Measurements from ENCODE around the gene METTL9. TPM values are rescaled to one million over a fixed set of nuclear protein-coding genes. Genes with fewer than 3 reads are reported as not detected.
A peak's percentile ranks its signal among the peaks of the same experiment; 100 is the strongest.

Gene METTL9
- total RNA-seq, 1 donor from 2014 or later: 221 TPM

DNA sequence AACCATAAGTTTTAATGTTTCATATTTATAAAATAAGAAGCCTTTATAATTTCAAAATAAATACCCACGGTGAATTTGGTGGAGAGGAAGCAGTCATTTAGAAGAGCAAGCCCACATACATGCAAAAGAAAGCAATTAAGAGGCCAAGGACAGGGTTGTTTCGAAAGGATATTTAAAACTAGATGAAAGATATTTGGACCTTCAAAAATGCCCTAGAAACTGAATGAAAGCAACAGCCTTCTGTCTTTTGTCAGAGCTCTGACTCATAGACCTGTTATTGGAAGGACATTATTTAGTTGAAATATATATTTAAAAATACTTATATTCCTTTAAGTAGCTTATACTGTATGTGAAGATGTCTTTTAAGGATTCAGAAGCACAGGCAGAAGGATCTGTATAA, 8.6 kb upstream of the METTL9 start:
- no peak overlapping the region for H3K27ac Mint-ChIP-seq (ENCODE audit: unreplicated experiment)
- no peaks in the 10 kb centered on the region for H3K9me3 Mint-ChIP-seq (ENCODE audit: unreplicated experiment)
- DNase-seq (ENCODE audit: low spot score): no peak
- H3K36me3 Mint-ChIP-seq (ENCODE audit: low read depth, unreplicated experiment): no peaks in the 10 kb centered on the region
- H3K27me3 Mint-ChIP-seq (ENCODE audit: unreplicated experiment): no peaks in the 10 kb centered on the region
- no peak overlapping the region for H3K4me3 Mint-ChIP-seq (ENCODE audit: unreplicated experiment)
- TF ChIP-seq, protein P1, sequence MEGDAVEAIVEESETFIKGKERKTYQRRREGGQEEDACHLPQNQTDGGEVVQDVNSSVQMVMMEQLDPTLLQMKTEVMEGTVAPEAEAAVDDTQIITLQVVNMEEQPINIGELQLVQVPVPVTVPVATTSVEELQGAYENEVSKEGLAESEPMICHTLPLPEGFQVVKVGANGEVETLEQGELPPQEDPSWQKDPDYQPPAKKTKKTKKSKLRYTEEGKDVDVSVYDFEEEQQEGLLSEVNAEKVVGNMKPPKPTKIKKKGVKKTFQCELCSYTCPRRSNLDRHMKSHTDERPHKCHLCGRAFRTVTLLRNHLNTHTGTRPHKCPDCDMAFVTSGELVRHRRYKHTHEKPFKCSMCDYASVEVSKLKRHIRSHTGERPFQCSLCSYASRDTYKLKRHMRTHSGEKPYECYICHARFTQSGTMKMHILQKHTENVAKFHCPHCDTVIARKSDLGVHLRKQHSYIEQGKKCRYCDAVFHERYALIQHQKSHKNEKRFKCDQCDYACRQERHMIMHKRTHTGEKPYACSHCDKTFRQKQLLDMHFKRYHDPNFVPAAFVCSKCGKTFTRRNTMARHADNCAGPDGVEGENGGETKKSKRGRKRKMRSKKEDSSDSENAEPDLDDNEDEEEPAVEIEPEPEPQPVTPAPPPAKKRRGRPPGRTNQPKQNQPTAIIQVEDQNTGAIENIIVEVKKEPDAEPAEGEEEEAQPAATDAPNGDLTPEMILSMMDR (IDR thresholded peaks at IDR 0.05; ENCODE audit: unreplicated experiment): no peak
- H3K4me1 Mint-ChIP-seq (ENCODE audit: unreplicated experiment): peaks cover 10% of the 10 kb centered on the region

DNA sequence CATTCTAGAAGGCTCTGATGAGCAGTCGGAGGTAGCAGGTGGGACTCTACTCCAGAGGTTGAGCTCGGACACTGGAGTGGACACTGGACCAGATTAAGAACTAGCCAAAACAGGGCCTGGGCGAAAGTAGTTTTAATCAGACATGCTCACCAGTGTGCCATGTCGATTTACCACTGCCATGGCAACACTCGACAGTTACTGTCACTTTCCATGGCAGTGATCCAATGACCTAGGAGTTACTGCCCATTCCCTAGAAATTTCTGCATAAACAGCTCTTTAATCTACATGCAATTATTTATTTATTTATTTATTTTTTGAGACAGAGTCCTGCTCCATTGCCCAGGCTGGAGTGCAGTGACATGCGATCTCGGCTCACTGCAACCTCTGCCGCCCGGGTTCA, 7.2 kb upstream of the METTL9 start:
- Mint-ChIP-seq H3K4me3 (ENCODE audit: unreplicated experiment) (no peak overlapping the region), H3K9me3 (ENCODE audit: unreplicated experiment) (no peaks in the 10 kb centered on the region), H3K36me3 (ENCODE audit: low read depth, unreplicated experiment) (no peaks in the 10 kb centered on the region), H3K27ac (ENCODE audit: unreplicated experiment) (no peak overlapping the region), H3K4me1 (ENCODE audit: unreplicated experiment) (peaks cover 13% of the 10 kb centered on the region), H3K27me3 (ENCODE audit: unreplicated experiment) (peaks cover 2% of the 10 kb centered on the region)
- TF ChIP-seq, protein P1 (IDR thresholded peaks at IDR 0.05; ENCODE audit: unreplicated experiment): no peak
- DNase-seq (ENCODE audit: low spot score): no peak

GRCh38 chr16:21593530-21594289, 5.7 kb upstream of the METTL9 start:
- Mint-ChIP-seq H3K27ac (ENCODE audit: unreplicated experiment) (no peak overlapping the region), H3K36me3 (ENCODE audit: low read depth, unreplicated experiment) (no peaks in the 10 kb centered on the region), H3K27me3 (ENCODE audit: unreplicated experiment) (peaks cover 2% of the 10 kb centered on the region), H3K9me3 (ENCODE audit: unreplicated experiment) (no peaks in the 10 kb centered on the region), H3K4me3 (ENCODE audit: unreplicated experiment) (no peak overlapping the region), H3K4me1 (ENCODE audit: unreplicated experiment) (peaks cover 22% of the 10 kb centered on the region)
- TF ChIP-seq, protein P1 (IDR thresholded peaks at IDR 0.05; ENCODE audit: unreplicated experiment): no peak
- no peak for DNase-seq (ENCODE audit: low spot score)

DNA sequence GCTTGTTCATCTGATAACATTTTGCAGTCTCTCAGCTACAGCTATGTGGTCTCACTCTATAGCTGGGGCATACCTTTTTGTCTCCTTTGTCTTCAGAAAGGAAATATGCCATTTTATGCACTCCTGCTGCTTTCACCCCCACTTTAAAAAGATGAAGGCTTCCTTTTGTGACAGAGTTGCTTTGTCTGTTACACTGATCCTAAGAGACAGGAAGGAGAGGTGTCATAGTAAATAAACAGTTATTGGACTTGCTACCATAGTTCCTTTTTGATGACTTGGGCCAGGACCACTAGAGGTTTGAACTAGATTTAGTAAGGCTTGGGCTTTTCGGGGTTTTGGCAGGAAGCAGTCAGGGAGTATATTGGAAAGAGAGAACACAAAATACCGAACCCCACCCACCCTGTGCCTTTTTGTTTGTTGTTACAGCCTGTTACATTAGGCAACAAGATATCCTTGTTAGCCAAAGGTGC, 1.8 kb upstream of the METTL9 start:
- TF ChIP-seq, protein P1 (IDR thresholded peaks at IDR 0.05; ENCODE audit: unreplicated experiment): no peak
- Mint-ChIP-seq H3K4me1 (ENCODE audit: unreplicated experiment) (peaks cover 37% of the 10 kb centered on the region), H3K36me3 (ENCODE audit: low read depth, unreplicated experiment) (no peaks in the 10 kb centered on the region), H3K27ac (ENCODE audit: unreplicated experiment) (peak overlapping the region; percentile 95), H3K4me3 (ENCODE audit: unreplicated experiment) (peak overlapping the region; percentile 4), H3K27me3 (ENCODE audit: unreplicated experiment) (peaks cover 2% of the 10 kb centered on the region), H3K9me3 (ENCODE audit: unreplicated experiment) (no peaks in the 10 kb centered on the region)
- no peak for DNase-seq (ENCODE audit: low spot score)

DNA sequence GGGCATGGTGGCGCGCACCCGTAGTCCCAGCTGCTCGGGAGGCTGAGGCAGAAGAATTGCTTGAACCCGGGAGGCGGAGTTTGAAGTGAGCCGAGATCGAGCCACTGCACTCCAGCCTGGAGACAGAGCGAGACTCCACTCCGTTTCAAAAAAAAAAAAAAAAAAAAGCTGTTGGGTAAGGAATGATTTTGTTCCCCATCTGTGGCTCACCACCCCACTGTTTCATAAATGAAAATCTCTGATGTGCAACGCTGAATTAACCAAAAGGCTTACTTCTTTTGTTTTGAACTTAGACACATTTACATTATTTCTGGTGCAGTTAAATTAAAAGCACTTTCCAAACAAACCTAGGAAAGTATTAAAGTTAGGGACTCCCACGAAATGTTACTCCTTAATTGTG, 1.2 kb upstream of the METTL9 start:
- Mint-ChIP-seq H3K4me1 (ENCODE audit: unreplicated experiment) (peaks cover 37% of the 10 kb centered on the region), H3K27ac (ENCODE audit: unreplicated experiment) (peak overlapping the region; percentile 98), H3K27me3 (ENCODE audit: unreplicated experiment) (peaks cover 2% of the 10 kb centered on the region), H3K9me3 (ENCODE audit: unreplicated experiment) (no peaks in the 10 kb centered on the region), H3K4me3 (ENCODE audit: unreplicated experiment) (peak overlapping the region; percentile 96), H3K36me3 (ENCODE audit: low read depth, unreplicated experiment) (no peaks in the 10 kb centered on the region)
- TF ChIP-seq, protein P1 (IDR thresholded peaks at IDR 0.05; ENCODE audit: unreplicated experiment): no peak
- DNase-seq (ENCODE audit: low spot score): no peak
